SK-N-SH (cell line): ENCODE data around the gene FTO. TPM values are rescaled to one million over a fixed set of nuclear protein-coding genes. Genes with fewer than 3 reads are reported as not detected.

Experiments used
- CTCF ChIA-PET: fragments of 300-600, 350-600 bp; formaldehyde crosslinking; extraction: SDS; loops from one replicate; lab custom pipeline; 2021; lab: Yijun Ruan, JAX
- POLR2A ChIA-PET: fragments of 350-600 bp; sonication (Branson Sonifier 250); formaldehyde crosslinking; extraction: SDS; loops from one replicate; lab custom pipeline; 2020; ENCODE audit warnings: antibody characterized with exemption, inconsistent platforms; lab: Yijun Ruan, JAX
- DNase-seq: peaks from one replicate; pipeline ENCODE4 v3.0.0; 2012
- H2AFZ ChIP-seq: fragments of 200-600 bp; sonication (generic); 2 replicates; pipeline ENCODE4 v1.8.1; 2016; ENCODE audit warnings: antibody characterized with exemption, mild to moderate bottlenecking, low read depth
- H3F3A ChIP-seq: fragments of 200-600 bp; sonication (generic); replicated peaks from 2 replicates; pipeline ENCODE3; 2016; ENCODE audit warnings: antibody characterized with exemption, mild to moderate bottlenecking; ENCODE audit not compliant: insufficient read depth
- H3K27ac ChIP-seq, 2 experiments: fragments of 200-500 bp in 1 of 2; fragments of 200-600 bp in 1 of 2; sonication (Bioruptor generic) in 1 of 2; sonication (generic), shearing (Covaris generic) in 1 of 2; 2 replicates each; pipeline versions ENCODE4 v1.5.1 to v1.6.1; 2014 to 2016; ENCODE audit warnings: low read depth in 2 of 2, inconsistent platforms in 1 of 2, low read length in 1 of 2, mild to moderate bottlenecking in 1 of 2, mixed read lengths in 1 of 2
- H3K27me3 ChIP-seq: fragments of 200-600 bp; sonication (generic), shearing (Covaris generic); 2 replicates; pipeline ENCODE4 v1.6.1; 2016; ENCODE audit warnings: mixed run types; ENCODE audit not compliant: insufficient read depth
- H3K36me3 ChIP-seq, 2 experiments: fragments of 200-500 bp in 1 of 2; fragments of 200-600 bp in 1 of 2; sonication (Bioruptor generic) in 1 of 2; sonication (generic) in 1 of 2; replicated peaks in 1 of 2; 2 replicates each; pipeline versions ENCODE3 to v1.5.1; 2014 to 2016; ENCODE audit warnings: low read length in 1 of 2, mild to moderate bottlenecking in 1 of 2; ENCODE audit not compliant: insufficient read depth in 2 of 2, control insufficient read depth in 1 of 2
- H3K4me1 ChIP-seq, 2 experiments: fragments of 200-500 bp in 1 of 2; fragments of 200-600 bp in 1 of 2; sonication (Bioruptor generic) in 1 of 2; sonication (generic), shearing (Covaris generic) in 1 of 2; 2 replicates each; pipeline versions ENCODE4 v1.5.1 to v1.6.1; 2014 to 2016; ENCODE audit warnings: low read depth in 1 of 2, low read length in 1 of 2, mixed run types in 1 of 2; ENCODE audit not compliant: insufficient read depth in 2 of 2, control insufficient read depth in 1 of 2
- H3K4me2 ChIP-seq: fragments of 200-600 bp; sonication (generic), shearing (Covaris generic); 2 replicates; pipeline ENCODE4 v1.6.1; 2017; ENCODE audit warnings: mixed run types
- H3K4me3 ChIP-seq, 2 experiments: fragments of 200-500 bp in 1 of 2; fragments of 200-600 bp in 1 of 2; sonication (Bioruptor generic) in 1 of 2; sonication (generic), shearing (Covaris generic) in 1 of 2; 2 replicates each; pipeline versions ENCODE4 v1.5.1 to v1.8.1; 2014 to 2016; ENCODE audit warnings: low read depth in 2 of 2, inconsistent platforms in 1 of 2, low read length in 1 of 2, mild to moderate bottlenecking in 1 of 2, mixed read lengths in 1 of 2, moderate library complexity in 1 of 2
- H3K79me2 ChIP-seq: fragments of 200-600 bp; sonication (generic); 2 replicates; pipeline ENCODE4 v1.8.1; 2017; ENCODE audit warnings: mild to moderate bottlenecking; ENCODE audit not compliant: insufficient read depth
- H3K9ac ChIP-seq: fragments of 200-600 bp; sonication (generic); 2 replicates; pipeline ENCODE4 v1.6.1; 2017; ENCODE audit warnings: mixed run types
- H3K9me2 ChIP-seq: fragments of 200-600 bp; sonication (generic); 2 replicates; pipeline ENCODE4 v1.6.1; 2017; ENCODE audit warnings: mixed run types
- H3K9me3 ChIP-seq: fragments of 200-600 bp; sonication (generic); 2 replicates; pipeline ENCODE4 v1.6.1; 2017; ENCODE audit warnings: mixed run types, mild to moderate bottlenecking, moderate library complexity
- H4K20me1 ChIP-seq: fragments of 200-600 bp; sonication (generic); 2 replicates; pipeline ENCODE4 v1.6.1; 2017; ENCODE audit warnings: mild to moderate bottlenecking, mixed run types; ENCODE audit not compliant: insufficient read depth
- CHD2 ChIP-seq: fragments of 150-350 bp; IDR thresholded peaks from 2 replicates; pipeline ENCODE4 v1.6.1; 2018; ENCODE audit warnings: low read length; ENCODE audit not compliant: partially characterized antibody
- CTCF ChIP-seq: fragments of 200-600 bp; sonication (generic); IDR thresholded peaks from 2 replicates; pipeline ENCODE4 v1.6.1; 2017; ENCODE audit warnings: antibody characterized with exemption, mild to moderate bottlenecking, moderate library complexity
- ELF1 ChIP-seq: IDR thresholded peaks from 2 replicates; pipeline ENCODE4 v1.4.0; 2012
- EP300 ChIP-seq, 2 experiments: IDR thresholded peaks; 2 replicates each; pipeline versions ENCODE4 v1.4.0 to v1.6.1; 2012; ENCODE audit warnings: borderline replicate concordance in 1 of 2, low read depth in 1 of 2, low read length in 1 of 2
- FOXM1 ChIP-seq: IDR thresholded peaks from 2 replicates; pipeline ENCODE4 v1.4.0; 2012; ENCODE audit warnings: low read depth, mild to moderate bottlenecking
- GABPA ChIP-seq: IDR thresholded peaks from 2 replicates; pipeline ENCODE4 v1.4.0; 2012; ENCODE audit warnings: low read depth, mild to moderate bottlenecking
- JUND ChIP-seq: IDR thresholded peaks from 2 replicates; pipeline ENCODE4 v1.4.0; 2012
- MXI1 ChIP-seq: IDR thresholded peaks from 2 replicates; pipeline ENCODE4 v1.6.1; 2012; ENCODE audit warnings: mild to moderate bottlenecking, low read depth, low read length, improper control_type of control experiment
- NRF1 ChIP-seq: IDR thresholded peaks from 2 replicates; pipeline ENCODE4 v1.6.1; 2012; ENCODE audit warnings: low read depth, mild to moderate bottlenecking, low read length
- RCOR1 ChIP-seq: fragments of 150-350 bp; IDR thresholded peaks from 2 replicates; pipeline ENCODE4 v1.6.1; 2017; ENCODE audit warnings: antibody characterized with exemption, low read length
- SMC3 ChIP-seq: IDR thresholded peaks from 2 replicates; pipeline ENCODE4 v1.6.1; 2012; ENCODE audit warnings: low read depth, low read length, improper control_type of control experiment
- TAF1 ChIP-seq: IDR thresholded peaks from 2 replicates; pipeline ENCODE4 v1.6.1; 2012; ENCODE audit warnings: low read depth, mild to moderate bottlenecking, low read length, moderate library complexity, borderline replicate concordance
- TEAD4 ChIP-seq: IDR thresholded peaks from 2 replicates; pipeline ENCODE4 v1.4.0; 2012; ENCODE audit warnings: mild to moderate bottlenecking, borderline replicate concordance; ENCODE audit not compliant: insufficient read depth
- USF2 ChIP-seq: fragments of 150-350 bp; IDR thresholded peaks from 2 replicates; pipeline ENCODE4 v1.6.1; 2017; ENCODE audit warnings: antibody characterized with exemption, low read length, low read depth, borderline replicate concordance
- YY1 ChIP-seq: IDR thresholded peaks from 2 replicates; pipeline ENCODE4 v1.4.0; 2012; ENCODE audit warnings: low read depth, mild to moderate bottlenecking
- WGBS: methylation state at CpG from one replicate; pipeline ENCODE4 v1.1.6; 2017; ENCODE audit warnings: low lambda C conversion rate; 5-methylcytosine and 5-hydroxymethylcytosine counted together
- polyA plus RNA-seq, 3 experiments: library from polyadenylated mRNA; depleted of rRNA; stranded (reverse); fragments of >200 nt; gene quantifications; 2 replicates each; pipeline ENCODE4 v1.2.3, GENCODE V29; 2012

Gene FTO
- polyA plus RNA-seq, 1 of the 3 experiments (the other 2 are of a cell fraction): 41.2 TPM

GRCh38 chr16:53686710-53687109 lies 17.2 kb upstream of the FTO start:
- POLR2A ChIA-PET: no interaction called here
- no peaks in the 10 kb centered on the region for H3F3A ChIP-seq
- DNase-seq: no peak
- 71% methylated on average over 3 of the region's 3 CpGs for WGBS
- H3K9me2 ChIP-seq: no peaks in the 10 kb centered on the region
- H3K4me3 ChIP-seq: no peak overlapping the region
- H2AFZ ChIP-seq: no peak overlapping the region
- H3K9me3 ChIP-seq: no peaks in the 10 kb centered on the region
- no peaks in the 10 kb centered on the region for H3K27me3 ChIP-seq
- H3K4me2 ChIP-seq: no peak overlapping the region
- no peak overlapping the region; a peak in 1 of 4 replicates for H3K27ac ChIP-seq
- peaks cover 45 to 51% of the 10 kb centered on the region in 2 experiments for H3K36me3 ChIP-seq
- H4K20me1 ChIP-seq: no peaks in the 10 kb centered on the region
- TF ChIP-seq ELF1: no peak
- no peak for TF ChIP-seq FOXM1
- TF ChIP-seq GABPA: no peak
- no peak for TF ChIP-seq CTCF
- TF ChIP-seq RCOR1: no peak
- TF ChIP-seq MXI1: no peak
- no peak for TF ChIP-seq TEAD4
- TF ChIP-seq TAF1: no peak
- TF ChIP-seq SMC3: no peak
- no peaks in the 10 kb centered on the region for H3K79me2 ChIP-seq
- CTCF ChIA-PET: no interaction called here
- H3K4me1 ChIP-seq: no peaks in the 10 kb centered on the region
- no peak overlapping the region for H3K9ac ChIP-seq

GRCh38 chr16:53689636-53690035 lies 14.3 kb upstream of the FTO start:
- CTCF ChIA-PET: no interaction called here
- H3K9me2 ChIP-seq: no peaks in the 10 kb centered on the region
- DNase-seq: no peak
- H2AFZ ChIP-seq: no peak overlapping the region
- no peak overlapping the region for H3K9ac ChIP-seq
- H3K9me3 ChIP-seq: no peaks in the 10 kb centered on the region
- POLR2A ChIA-PET: no interaction called here
- no peak overlapping the region for H3K4me2 ChIP-seq
- H4K20me1 ChIP-seq: no peaks in the 10 kb centered on the region
- H3K27me3 ChIP-seq: no peaks in the 10 kb centered on the region
- peaks cover 40 to 52% of the 10 kb centered on the region in 2 experiments for H3K36me3 ChIP-seq
- no peaks in the 10 kb centered on the region for H3K79me2 ChIP-seq
- WGBS: 93% methylated on average over 3 of the region's 3 CpGs
- no peak overlapping the region for H3K4me3 ChIP-seq
- H3F3A ChIP-seq: no peaks in the 10 kb centered on the region
- TF ChIP-seq USF2 (no peak), JUND (no peak), EP300 (IDR thresholded peaks at IDR 0.05; ENCODE audit: borderline replicate concordance in 1 of 2, low read depth in 1 of 2, low read length in 1 of 2) (no peak), YY1 (no peak), NRF1 (no peak), CHD2 (no peak)
- peaks cover 0 to 2% of the 10 kb centered on the region in 2 experiments; a peak in 2 of 4 replicates for H3K4me1 ChIP-seq
- no peak overlapping the region for H3K27ac ChIP-seq
